GM21447 (cell line): ENCODE measurements around the gene DMP1.
"Not testable (repeated sequence)": the region's sequence is repeated elsewhere in the genome, so short reads cannot be mapped to it uniquely, and the experiment has no call there.

Experiments used
- ATAC-seq: cut with Tn5 transposase; IDR thresholded peaks from one replicate; pipeline ENCODE4 v1.9.1; 2021; ENCODE audit not compliant: unreplicated experiment

Gene DMP1

DNA sequence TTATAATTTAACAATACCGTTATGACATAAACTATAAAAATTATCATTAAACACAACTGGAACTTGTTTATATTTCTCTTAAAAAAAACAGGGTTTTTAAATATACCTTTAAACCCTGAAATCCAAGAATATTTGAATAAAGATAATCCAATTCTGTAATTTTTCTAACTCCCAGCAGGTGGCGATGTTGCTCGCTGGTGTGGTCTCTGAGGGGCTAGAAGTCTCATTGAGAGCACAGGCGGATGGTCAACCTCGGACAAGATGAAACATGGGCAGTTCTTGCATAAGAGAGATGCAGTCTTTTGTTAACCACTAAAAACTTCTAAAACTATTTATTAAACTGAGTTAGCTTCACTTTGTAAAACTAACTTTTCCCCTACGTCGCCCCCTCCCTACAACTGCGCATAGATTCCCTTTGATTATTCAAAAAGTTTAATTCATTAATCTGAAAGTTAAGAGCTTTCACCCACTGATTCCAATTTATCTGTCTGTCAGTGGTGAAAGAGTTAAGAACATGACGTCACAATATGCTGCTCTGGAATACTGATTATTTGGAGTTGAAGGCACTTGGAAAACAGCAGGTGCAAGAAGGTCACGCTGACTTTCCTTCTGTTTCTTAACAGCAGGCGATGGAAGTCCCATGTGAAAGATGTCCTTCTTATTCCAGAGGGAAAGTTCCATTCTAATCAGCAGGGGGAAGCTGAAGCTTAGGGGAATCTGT is 29.5 kb downstream of the DMP1 start:
- ATAC-seq: no peak

DNA sequence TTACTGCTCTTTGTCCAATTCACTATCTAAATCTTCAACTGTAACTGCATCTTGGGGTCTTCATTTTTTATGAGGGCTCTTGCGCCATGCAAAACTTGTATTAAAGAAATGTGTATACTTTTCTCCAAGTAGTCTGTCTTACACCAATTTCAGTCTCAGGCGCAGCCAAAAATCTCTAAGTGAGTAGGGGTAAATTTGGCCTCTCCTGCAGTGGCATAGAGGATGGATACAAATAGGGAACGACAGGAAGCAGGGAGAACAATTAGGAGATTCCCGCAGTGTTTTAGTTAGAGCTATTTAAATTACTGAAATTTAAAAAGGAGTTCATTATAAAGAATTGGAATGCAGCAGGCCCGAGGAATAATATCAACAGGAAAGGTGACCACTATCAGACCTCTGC is 30.2 kb downstream of the DMP1 start:
- no peak for ATAC-seq

- no peak for ATAC-seq
Measured at GRCh38 chr4:87688316-87688715, 38.2 kb downstream of the DMP1 start.

GRCh38 chr4:87690947-87691346 is 40.9 kb downstream of the DMP1 start:
- not testable (repeated sequence) for ATAC-seq

DNA sequence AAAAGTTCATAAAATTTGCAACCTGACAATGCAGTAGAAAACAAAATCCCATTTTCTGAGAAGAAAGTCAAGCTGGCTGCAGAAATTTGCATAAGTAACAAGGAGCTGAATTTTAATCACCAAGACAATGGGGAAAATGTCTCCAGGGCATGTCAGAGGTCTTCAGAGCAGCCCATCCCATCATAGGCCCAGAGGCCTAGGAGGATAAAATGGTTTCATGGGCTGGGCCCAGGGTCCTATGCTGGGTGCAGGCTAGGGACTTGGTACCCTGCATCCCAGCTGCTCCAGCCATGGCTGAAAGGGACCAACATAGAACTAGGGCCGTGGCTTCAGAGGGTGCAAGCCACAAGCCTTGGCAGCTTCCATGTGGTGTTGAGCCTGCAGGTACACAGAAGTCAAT is 42.0 kb downstream of the DMP1 start:
- not testable (repeated sequence) for ATAC-seq

DNA sequence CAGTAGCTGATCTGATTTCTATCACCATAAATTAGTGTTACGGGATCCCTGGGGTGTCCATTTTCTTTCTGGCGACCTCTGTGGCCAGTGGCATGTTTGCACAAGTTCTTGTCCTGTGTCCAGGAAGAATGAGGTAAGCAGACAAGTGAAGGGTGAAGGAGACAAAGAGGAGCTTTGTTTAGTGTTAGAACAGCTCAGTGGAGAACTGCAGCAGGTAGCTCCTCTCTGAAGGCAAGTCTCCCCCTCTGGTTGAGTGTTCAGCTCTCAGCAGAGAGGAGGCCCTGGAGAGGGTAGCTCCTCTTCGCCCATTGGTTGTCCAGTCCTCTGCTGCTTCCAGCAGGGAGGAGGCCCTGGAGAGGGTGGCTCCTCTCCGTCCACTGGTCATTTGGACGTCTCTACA is 47.2 kb downstream of the DMP1 start:
- no peak for ATAC-seq

DNA sequence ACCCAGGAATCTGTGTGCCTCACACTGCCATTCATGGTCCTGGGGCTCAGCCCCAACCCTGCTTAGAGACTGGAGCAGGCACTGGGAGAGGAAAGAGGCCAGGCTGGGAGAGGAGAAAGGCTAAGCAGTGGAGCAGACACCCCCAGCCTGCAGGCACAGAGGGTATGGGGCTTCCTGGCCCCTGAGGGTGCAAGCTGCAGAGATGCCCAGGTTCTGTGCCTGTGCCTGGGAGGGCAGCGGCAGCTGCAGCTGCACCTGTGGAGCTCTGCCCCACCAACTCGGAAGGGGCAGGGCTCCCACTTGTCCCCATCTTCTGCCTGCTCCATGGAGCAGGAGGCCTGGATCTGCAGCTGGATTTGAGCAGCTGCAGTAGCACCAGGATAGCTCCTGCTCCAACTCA is 47.9 kb downstream of the DMP1 start:
- no peak for ATAC-seq

DNA sequence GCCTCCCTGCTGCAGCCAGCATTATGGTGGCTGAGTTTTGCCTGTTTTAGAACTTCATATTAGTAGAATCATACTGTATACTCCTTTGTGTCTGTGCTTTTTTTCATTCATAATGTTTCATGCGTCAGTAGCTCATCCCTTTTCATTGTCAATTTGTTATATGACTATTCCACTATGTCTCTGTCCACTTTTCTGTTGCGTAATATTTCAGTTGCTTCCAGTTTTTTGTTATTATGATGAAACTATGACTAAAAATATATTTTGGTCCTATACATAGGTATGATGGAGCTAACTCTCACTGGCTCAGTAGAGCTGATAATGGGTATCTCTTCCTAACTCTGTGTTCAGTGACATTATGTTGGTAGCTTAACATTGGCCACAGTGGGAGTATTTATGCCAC is 48.3 kb downstream of the DMP1 start:
- no peak for ATAC-seq

GRCh38 chr4:87704001-87704400 is 53.9 kb downstream of the DMP1 start:
- ATAC-seq: no peak

DNA sequence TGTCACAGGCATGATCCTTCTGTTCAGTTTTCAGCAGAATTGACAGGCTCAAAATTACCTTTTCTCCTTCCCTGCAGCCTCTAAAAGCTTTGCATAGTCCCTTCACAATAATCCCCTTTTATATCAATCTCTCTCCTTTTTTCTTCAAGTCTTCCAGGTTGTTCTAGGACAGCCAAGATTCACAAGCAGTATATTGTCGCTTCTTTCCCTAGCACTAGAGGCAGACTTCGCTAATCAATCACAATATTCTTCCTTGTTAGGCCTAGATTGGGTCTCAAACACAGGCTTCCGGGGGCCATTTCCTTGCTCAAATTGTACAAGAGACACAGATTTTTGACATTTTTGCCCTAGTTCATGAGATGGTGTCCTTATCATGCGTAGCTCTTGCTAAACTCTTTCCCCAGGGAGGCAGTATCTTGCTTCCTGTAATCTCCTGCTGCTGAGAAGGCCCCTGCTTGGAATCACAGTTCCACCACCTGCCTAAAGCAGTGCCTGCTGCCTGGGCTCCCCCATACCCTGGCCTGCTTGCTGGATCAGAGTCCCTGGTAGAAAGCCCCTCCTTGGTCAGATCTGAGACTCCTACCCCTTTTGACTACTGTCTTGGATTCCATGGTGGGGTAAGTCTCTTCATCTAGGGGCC is 57.3 kb downstream of the DMP1 start:
- ATAC-seq: no peak
